A673 (cell line): ENCODE data around the gene PRSS56. TPM values are rescaled to one million over a fixed set of nuclear protein-coding genes. Genes with fewer than 3 reads are reported as not detected.

Experiments
- BruUV-seq: library from RNA; stranded (reverse); fragments of 400-500 nt; replicated peaks from 2 replicates; lab custom pipeline; 2021; lab: Mats Ljungman, UMichigan
- CTCF ChIA-PET: fragments of 300-600 bp; sonication (Branson Sonifier 250); formaldehyde crosslinking; loops from one replicate; lab custom pipeline; 2022; ENCODE audit warnings: antibody characterized with exemption; lab: Charles Lee
- POLR2A ChIA-PET: fragments of 300-600 bp; sonication (Branson Sonifier 250); formaldehyde crosslinking; loops from one replicate; lab custom pipeline; 2022; ENCODE audit warnings: antibody characterized with exemption; ENCODE audit not compliant: low non-redundant PET; lab: Charles Lee
- DNase-seq: peaks from one replicate; pipeline ENCODE4 v3.0.0-alpha.2; 2015; ENCODE audit warnings: low spot score
- H3K27ac ChIP-seq: fragments of 200-600 bp; sonication (generic); 2 replicates; pipeline ENCODE4 v1.5.1; 2016; ENCODE audit warnings: mixed run types, low read depth, mild to moderate bottlenecking, mixed read lengths, antibody characterized with exemption, low read length; ENCODE audit not compliant: poor library complexity, severe bottlenecking
- H3K27me3 ChIP-seq: fragments of 200-600 bp; sonication (generic); replicated peaks from 2 replicates; pipeline ENCODE4 v1.6.1; 2017; ENCODE audit warnings: mixed run types, low read depth, mild to moderate bottlenecking, mixed read lengths, antibody characterized with exemption, low read length; ENCODE audit not compliant: insufficient read depth, poor library complexity
- H3K36me3 ChIP-seq: fragments of 200-600 bp; sonication (generic); 2 replicates; pipeline ENCODE4 v1.6.1; 2016; ENCODE audit warnings: mixed run types, mild to moderate bottlenecking, mixed read lengths, antibody characterized with exemption, low read length; ENCODE audit not compliant: insufficient read depth, poor library complexity, severe bottlenecking
- H3K4me1 ChIP-seq: fragments of 200-600 bp; sonication (generic); 2 replicates; pipeline ENCODE4 v1.6.1; 2017; ENCODE audit warnings: mixed run types, mild to moderate bottlenecking, mixed read lengths, antibody characterized with exemption, low read length; ENCODE audit not compliant: insufficient read depth, poor library complexity, severe bottlenecking
- H3K4me3 ChIP-seq: fragments of 200-600 bp; sonication (generic); 2 replicates; pipeline ENCODE4 v1.5.1; 2016; ENCODE audit warnings: low read depth, mixed run types, mild to moderate bottlenecking, mixed read lengths, low read length; ENCODE audit not compliant: poor library complexity, severe bottlenecking
- H3K9me3 ChIP-seq: fragments of 200-600 bp; sonication (generic); 2 replicates; pipeline ENCODE4 v1.6.1; 2016; ENCODE audit warnings: mixed run types, low read depth, mild to moderate bottlenecking, mixed read lengths, antibody characterized with exemption, low read length; ENCODE audit not compliant: poor library complexity, severe bottlenecking
- CTCF ChIP-seq: fragments of 300-800, 200-600 bp; sonication (generic); conservative IDR thresholded peaks from 2 replicates; pipeline ENCODE4 v1.5.1; 2017; ENCODE audit warnings: low read depth, mild to moderate bottlenecking, antibody characterized with exemption, low read length, moderate library complexity, mixed read lengths
- EZH2 ChIP-seq: fragments of 200-600 bp; sonication (generic); IDR thresholded peaks from 2 replicates; pipeline ENCODE4 v1.6.1; 2017; ENCODE audit warnings: borderline replicate concordance, low read depth, mild to moderate bottlenecking, mixed read lengths, antibody characterized with exemption, low read length; ENCODE audit not compliant: poor library complexity, severe bottlenecking
- intact Hi-C: fragments of 100-400 bp; cut with micrococcal nuclease; formaldehyde crosslinking; loops from one replicate; pipeline ENCODE4 v1.10.0; 2022; ENCODE audit not compliant: unreplicated experiment
- total RNA-seq: library from RNA; stranded (reverse); gene quantifications from 2 replicates; pipeline ENCODE4 v1.2.3, GENCODE V29; 2021

PRSS56 gene
- total RNA-seq, 1 experiment from 2014 or later, result not detected

- no TSS peak for BruUV-seq
- POLR2A ChIA-PET, result no interaction called here
- CTCF ChIA-PET, result no interaction called here
These were observed 29.7 kb upstream of the PRSS56 start for GRCh38 chr2:232490221-232491138.

GRCh38 chr2:232491139-232491780 lies 28.9 kb upstream of the PRSS56 start:
- Histone ChIP-seq H3K27ac (no peak overlapping the region), H3K4me3 (no peak overlapping the region), H3K4me1 (no peaks in the 10 kb centered on the region), H3K9me3 (no peaks in the 10 kb centered on the region), H3K27me3 (peaks cover 27% of the 10 kb centered on the region), H3K36me3 (no peaks in the 10 kb centered on the region)
- no TSS peak for BruUV-seq
- DNase-seq, result no peak
- intact Hi-C loops, result no loop called here
- TF ChIP-seq CTCF (no peak), EZH2 (no peak)
- CTCF ChIA-PET, result no interaction called here
- POLR2A ChIA-PET, result no interaction called here

More at GRCh38 chr2:232490221-232491138, 29.7 kb upstream of the PRSS56 start:
- Histone ChIP-seq H3K4me3 (no peak overlapping the region), H3K36me3 (no peaks in the 10 kb centered on the region), H3K27ac (no peak overlapping the region), H3K4me1 (no peaks in the 10 kb centered on the region), H3K9me3 (no peaks in the 10 kb centered on the region), H3K27me3 (peaks cover 35% of the 10 kb centered on the region)
- DNase-seq, result no peak
- intact Hi-C loops, result no loop called here
- no peak for TF ChIP-seq CTCF
- TF ChIP-seq EZH2, result no peak

- no peak overlapping the region for H3K27ac ChIP-seq
- POLR2A ChIA-PET, result no interaction called here
- no peaks in the 10 kb centered on the region for H3K36me3 ChIP-seq
- no peak overlapping the region for H3K4me3 ChIP-seq
- TF ChIP-seq EZH2 (no peak), CTCF (no peak)
- CTCF ChIA-PET, result no interaction called here
- no TSS peak for BruUV-seq
- H3K9me3 ChIP-seq, result no peaks in the 10 kb centered on the region
- no peaks in the 10 kb centered on the region for H3K4me1 ChIP-seq
- peaks cover 16% of the 10 kb centered on the region for H3K27me3 ChIP-seq
- no peak for DNase-seq
- intact Hi-C loops, result no loop called here
These were observed 27.8 kb upstream of the PRSS56 start for GRCh38 chr2:232492236-232492848.
